ENCODE results near the gene ITPK1.

DNA sequence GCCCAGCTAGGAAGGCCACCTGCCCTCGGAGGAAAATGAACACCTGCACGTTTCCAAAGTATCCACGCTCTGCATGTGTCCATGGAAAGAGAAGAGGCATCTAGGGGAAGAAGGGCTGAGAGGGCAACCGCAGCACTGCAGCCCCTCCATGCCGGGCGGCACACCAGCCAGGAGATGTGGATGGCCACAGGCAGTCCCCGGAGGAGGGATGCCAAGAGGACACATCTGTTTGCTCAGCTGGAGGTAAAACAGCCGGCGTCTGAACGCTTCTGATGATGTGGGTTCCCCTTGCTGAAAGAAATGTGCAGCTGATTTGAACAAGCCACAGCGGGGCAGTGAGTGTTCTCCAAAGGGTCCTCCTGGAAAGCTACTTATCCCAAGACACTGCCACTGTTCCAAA is 158.8 kb downstream of the ITPK1 start:
- TF ChIP-seq, protein P1, sequence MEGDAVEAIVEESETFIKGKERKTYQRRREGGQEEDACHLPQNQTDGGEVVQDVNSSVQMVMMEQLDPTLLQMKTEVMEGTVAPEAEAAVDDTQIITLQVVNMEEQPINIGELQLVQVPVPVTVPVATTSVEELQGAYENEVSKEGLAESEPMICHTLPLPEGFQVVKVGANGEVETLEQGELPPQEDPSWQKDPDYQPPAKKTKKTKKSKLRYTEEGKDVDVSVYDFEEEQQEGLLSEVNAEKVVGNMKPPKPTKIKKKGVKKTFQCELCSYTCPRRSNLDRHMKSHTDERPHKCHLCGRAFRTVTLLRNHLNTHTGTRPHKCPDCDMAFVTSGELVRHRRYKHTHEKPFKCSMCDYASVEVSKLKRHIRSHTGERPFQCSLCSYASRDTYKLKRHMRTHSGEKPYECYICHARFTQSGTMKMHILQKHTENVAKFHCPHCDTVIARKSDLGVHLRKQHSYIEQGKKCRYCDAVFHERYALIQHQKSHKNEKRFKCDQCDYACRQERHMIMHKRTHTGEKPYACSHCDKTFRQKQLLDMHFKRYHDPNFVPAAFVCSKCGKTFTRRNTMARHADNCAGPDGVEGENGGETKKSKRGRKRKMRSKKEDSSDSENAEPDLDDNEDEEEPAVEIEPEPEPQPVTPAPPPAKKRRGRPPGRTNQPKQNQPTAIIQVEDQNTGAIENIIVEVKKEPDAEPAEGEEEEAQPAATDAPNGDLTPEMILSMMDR (IDR thresholded peaks at IDR 0.05; ENCODE audit: low read length): no peak
- TF ChIP-seq EZH2phosphoT487 (IDR thresholded peaks at IDR 0.05; ENCODE audit: low read length): no peak
